HUES48 (cell line): ENCODE data around the gene RAB27A.

Experiments
- H3K27ac ChIP-seq: one replicate; pipeline ENCODE4 v1.7.0; 2013; ENCODE audit warnings: low read depth, low read length, inconsistent platforms
- H3K27me3 ChIP-seq: 2 replicates; pipeline ENCODE4 v1.6.1; 2013; ENCODE audit warnings: mild to moderate bottlenecking, low read length; ENCODE audit not compliant: control insufficient read depth, insufficient read depth
- H3K36me3 ChIP-seq: 2 replicates; pipeline ENCODE4 v1.6.1; 2013; ENCODE audit warnings: low read length; ENCODE audit not compliant: control insufficient read depth, insufficient read depth
- H3K4me1 ChIP-seq: 2 replicates; pipeline ENCODE4 v1.6.1; 2013; ENCODE audit warnings: mild to moderate bottlenecking, low read length; ENCODE audit not compliant: control insufficient read depth, insufficient read depth
- H3K4me3 ChIP-seq: 2 replicates; pipeline ENCODE4 v1.5.1; 2013; ENCODE audit warnings: mild to moderate bottlenecking, low read depth, low read length
- H3K9ac ChIP-seq: 2 replicates; pipeline ENCODE4 v1.6.1; 2013; ENCODE audit warnings: mild to moderate bottlenecking, low read depth, low read length, moderate library complexity
- H3K9me3 ChIP-seq: 2 replicates; pipeline ENCODE4 v1.6.1; 2013; ENCODE audit warnings: low read length; ENCODE audit not compliant: control insufficient read depth, insufficient read depth

The RAB27A gene

GRCh38 chr15:55221090-55222011, 68.3 kb downstream of the RAB27A start:
- Histone ChIP-seq H3K4me1 (peaks cover 11% of the 10 kb centered on the region; the same call in 1 of the 2 replicates), H3K4me3 (no peak overlapping the region), H3K27ac (no peak overlapping the region), H3K27me3 (no peaks in the 10 kb centered on the region), H3K9ac (no peak overlapping the region), H3K36me3 (no peaks in the 10 kb centered on the region), H3K9me3 (no peaks in the 10 kb centered on the region)

- H3K27me3 ChIP-seq, result no peaks in the 10 kb centered on the region
- H3K9ac ChIP-seq, result no peak overlapping the region
- no peaks in the 10 kb centered on the region for H3K9me3 ChIP-seq
- no peaks in the 10 kb centered on the region for H3K36me3 ChIP-seq
- no peak overlapping the region for H3K4me3 ChIP-seq
- H3K27ac ChIP-seq, result no peak overlapping the region
- H3K4me1 ChIP-seq, result peaks cover 11% of the 10 kb centered on the region; the same call in 1 of the 2 replicates
Measured at GRCh38 chr15:55220606-55221005, 69.0 kb downstream of the RAB27A start.

- no peak overlapping the region for H3K27ac ChIP-seq
- no peak overlapping the region for H3K9ac ChIP-seq
- H3K27me3 ChIP-seq, result no peaks in the 10 kb centered on the region
- no peaks in the 10 kb centered on the region for H3K9me3 ChIP-seq
- H3K4me1 ChIP-seq, result peaks cover 11% of the 10 kb centered on the region; the same call in 1 of the 2 replicates
- no peak overlapping the region for H3K4me3 ChIP-seq
- H3K36me3 ChIP-seq, result no peaks in the 10 kb centered on the region
Measured at GRCh38 chr15:55218056-55218455, 71.6 kb downstream of the RAB27A start.

GRCh38 chr15:55204464-55204863, 85.1 kb downstream of the RAB27A start:
- Histone ChIP-seq H3K27ac (no peak overlapping the region), H3K9ac (no peak overlapping the region), H3K36me3 (no peaks in the 10 kb centered on the region), H3K4me1 (no peaks in the 10 kb centered on the region), H3K27me3 (no peaks in the 10 kb centered on the region), H3K4me3 (no peak overlapping the region), H3K9me3 (no peaks in the 10 kb centered on the region)

GRCh38 chr15:55202206-55202605, 87.4 kb downstream of the RAB27A start:
- no peaks in the 10 kb centered on the region for H3K36me3 ChIP-seq
- H3K9ac ChIP-seq, result no peak overlapping the region

GRCh38 chr15:55198706-55199105, 90.9 kb downstream of the RAB27A start:
- Histone ChIP-seq H3K9ac (no peak overlapping the region), H3K27me3 (no peaks in the 10 kb centered on the region), H3K4me1 (peaks cover 12% of the 10 kb centered on the region; the same call in 1 of the 2 replicates), H3K36me3 (peaks cover 13% of the 10 kb centered on the region), H3K9me3 (no peaks in the 10 kb centered on the region), H3K4me3 (no peak overlapping the region), H3K27ac (no peak overlapping the region)

More at GRCh38 chr15:55202206-55202605, 87.4 kb downstream of the RAB27A start:
- H3K27me3 ChIP-seq, result no peaks in the 10 kb centered on the region
- no peaks in the 10 kb centered on the region for H3K9me3 ChIP-seq
- no peak overlapping the region for H3K4me3 ChIP-seq
- no peaks in the 10 kb centered on the region for H3K4me1 ChIP-seq
- H3K27ac ChIP-seq, result no peak overlapping the region

GRCh38 chr15:55197719-55198118, 91.9 kb downstream of the RAB27A start:
- H3K27ac ChIP-seq, result no peak overlapping the region

GRCh38 chr15:55197362-55197705, 92.3 kb downstream of the RAB27A start:
- Histone ChIP-seq H3K9ac (peak overlapping the region; percentile 93), H3K4me1 (peaks cover 12% of the 10 kb centered on the region; the same call in 1 of the 2 replicates), H3K36me3 (peaks cover 26% of the 10 kb centered on the region), H3K27ac (peak overlapping the region; percentile 89), H3K4me3 (peak overlapping the region; percentile 79), H3K9me3 (no peaks in the 10 kb centered on the region), H3K27me3 (no peaks in the 10 kb centered on the region)

More at GRCh38 chr15:55197719-55198118, 91.9 kb downstream of the RAB27A start:
- peak overlapping the region; percentile 93; the same call in 1 of the 2 replicates for H3K9ac ChIP-seq
- peak overlapping the region; percentile 79 for H3K4me3 ChIP-seq
- no peaks in the 10 kb centered on the region for H3K27me3 ChIP-seq
- H3K9me3 ChIP-seq, result no peaks in the 10 kb centered on the region
- peaks cover 23% of the 10 kb centered on the region for H3K36me3 ChIP-seq
- H3K4me1 ChIP-seq, result peaks cover 12% of the 10 kb centered on the region; the same call in 1 of the 2 replicates

GRCh38 chr15:55196458-55197361, 92.9 kb downstream of the RAB27A start, which contains the start of gene RSL24D1:
RSL24D1 (minus strand) TSS chr15:55196941; CDS start chr15:55196890, 51 bp downstream.
- Histone ChIP-seq H3K27me3 (no peaks in the 10 kb centered on the region), H3K27ac (peak within 1 kb of the TSS; percentile 89), H3K9me3 (no peaks in the 10 kb centered on the region)

GRCh38 chr15:55195996-55196395, 93.6 kb downstream of the RAB27A start:
- Histone ChIP-seq H3K27me3 (no peaks in the 10 kb centered on the region), H3K27ac (peak overlapping the region; percentile 89), H3K9me3 (no peaks in the 10 kb centered on the region), H3K4me1 (peaks cover 12% of the 10 kb centered on the region; the same call in 1 of the 2 replicates), H3K9ac (peak overlapping the region; percentile 93), H3K4me3 (peak overlapping the region; percentile 79), H3K36me3 (peaks cover 40% of the 10 kb centered on the region)

More at GRCh38 chr15:55196458-55197361, 92.9 kb downstream of the RAB27A start, which contains the start of gene RSL24D1:
- Histone ChIP-seq H3K4me1 (peaks cover 12% of the 10 kb centered on the region; the same call in 1 of the 2 replicates), H3K36me3 (peaks cover 33% of the 10 kb centered on the region), H3K4me3 (peak within 1 kb of the TSS; percentile 79), H3K9ac (peak within 1 kb of the TSS; percentile 93)
